H9 (cell line): ENCODE data around the gene GPRASP2. TPM values are rescaled to one million over a fixed set of nuclear protein-coding genes. Genes with fewer than 3 reads are reported as not detected.

Source experiments
- DNase-seq: peaks from one replicate; pipeline ENCODE4 v3.0.0-alpha.2; 2017
- H2AFZ ChIP-seq: one replicate; pipeline ENCODE4 v1.6.1; 2013; ENCODE audit warnings: mild to moderate bottlenecking, low read length, control low read depth, moderate library complexity
- H2AK5ac ChIP-seq: 2 replicates; pipeline ENCODE4 v1.6.1; 2013; ENCODE audit warnings: low read length, control low read depth, mixed read lengths; ENCODE audit not compliant: insufficient read length
- H2BK120ac ChIP-seq: one replicate; pipeline ENCODE4 v1.6.1; 2013; ENCODE audit warnings: low read depth, mild to moderate bottlenecking, low read length, control low read depth, inconsistent platforms; ENCODE audit not compliant: poor library complexity, severe bottlenecking
- H2BK12ac ChIP-seq: 2 replicates; pipeline ENCODE4 v1.6.1; 2013; ENCODE audit warnings: low read length, control low read depth, mixed read lengths, low read depth; ENCODE audit not compliant: insufficient read length
- H2BK15ac ChIP-seq: 2 replicates; pipeline ENCODE4 v1.6.1; 2013; ENCODE audit warnings: low read depth, low read length, control low read depth
- H2BK20ac ChIP-seq: one replicate; pipeline ENCODE4 v1.6.1; 2013; ENCODE audit warnings: low read depth, mild to moderate bottlenecking, low read length, control low read depth, inconsistent platforms; ENCODE audit not compliant: poor library complexity, severe bottlenecking
- H2BK5ac ChIP-seq: 2 replicates; pipeline ENCODE4 v1.6.1; 2013; ENCODE audit warnings: low read length, control low read depth, mixed read lengths; ENCODE audit not compliant: insufficient read length
- H3K14ac ChIP-seq: 2 replicates; pipeline ENCODE4 v1.6.1; 2013; ENCODE audit warnings: low read length, control low read depth; ENCODE audit not compliant: insufficient read depth
- H3K18ac ChIP-seq: 2 replicates; pipeline ENCODE4 v1.6.1; 2013; ENCODE audit warnings: low read depth, mild to moderate bottlenecking, mixed read lengths, low read length, control low read depth; ENCODE audit not compliant: insufficient read length
- H3K23ac ChIP-seq: 2 replicates; pipeline ENCODE4 v1.6.1; 2013; ENCODE audit warnings: low read length, control low read depth, mixed read lengths, low read depth; ENCODE audit not compliant: insufficient read length
- H3K23me2 ChIP-seq: 2 replicates; pipeline ENCODE4 v1.6.1; 2013; ENCODE audit warnings: low read depth, mild to moderate bottlenecking, mixed read lengths, low read length, control low read depth; ENCODE audit not compliant: insufficient read length, poor library complexity, severe bottlenecking
- H3K27ac ChIP-seq: 2 replicates; pipeline ENCODE4 v1.5.1; 2013; ENCODE audit warnings: low read length, control low read depth, mixed read lengths, low read depth; ENCODE audit not compliant: insufficient read length
- H3K27me3 ChIP-seq: 2 replicates; pipeline ENCODE4 v1.6.1; 2013; ENCODE audit warnings: low read length, control low read depth, inconsistent platforms; ENCODE audit not compliant: insufficient read depth
- H3K4ac ChIP-seq: 2 replicates; pipeline ENCODE4 v1.6.1; 2013; ENCODE audit warnings: low read depth, mild to moderate bottlenecking, control low read depth, inconsistent platforms, low read length, moderate library complexity
- H3K4me1 ChIP-seq: 2 replicates; pipeline ENCODE4 v1.6.1; 2013; ENCODE audit warnings: low read length, control low read depth, inconsistent platforms; ENCODE audit not compliant: insufficient read depth
- H3K4me2 ChIP-seq: 2 replicates; pipeline ENCODE4 v1.6.1; 2013; ENCODE audit warnings: low read length, control low read depth, mixed read lengths; ENCODE audit not compliant: insufficient read length, insufficient read depth
- H3K56ac ChIP-seq: 2 replicates; pipeline ENCODE4 v1.6.1; 2013; ENCODE audit warnings: low read depth, mild to moderate bottlenecking, mixed read lengths, low read length, control low read depth; ENCODE audit not compliant: insufficient read length
- H3K79me1 ChIP-seq: 2 replicates; pipeline ENCODE4 v1.6.1; 2013; ENCODE audit warnings: low read depth, mild to moderate bottlenecking, moderate library complexity, low read length, control low read depth, inconsistent platforms; ENCODE audit not compliant: insufficient read depth, poor library complexity, severe bottlenecking
- H3K79me2 ChIP-seq: 2 replicates; pipeline ENCODE4 v1.6.1; 2013; ENCODE audit warnings: low read length, control low read depth, inconsistent platforms; ENCODE audit not compliant: insufficient read depth
- H3K9ac ChIP-seq: 2 replicates; pipeline ENCODE4 v1.6.1; 2013; ENCODE audit warnings: low read length, control low read depth, mixed read lengths; ENCODE audit not compliant: insufficient read length; ENCODE audit errors: extremely low read depth
- H3K9me3 ChIP-seq: one replicate; pipeline ENCODE4 v1.6.1; 2013; ENCODE audit warnings: low read depth, low read length, inconsistent platforms; ENCODE audit not compliant: control insufficient read depth
- H3T11ph ChIP-seq: one replicate; pipeline ENCODE4 v1.6.1; 2013; ENCODE audit warnings: mild to moderate bottlenecking, low read length, control low read depth, inconsistent platforms
- H4K20me1 ChIP-seq: one replicate; pipeline ENCODE4 v1.6.1; 2013; ENCODE audit not compliant: control insufficient read depth, insufficient read length, insufficient read depth
- H4K5ac ChIP-seq: 2 replicates; pipeline ENCODE4 v1.6.1; 2013; ENCODE audit warnings: low read depth, mild to moderate bottlenecking, mixed read lengths, low read length, control low read depth; ENCODE audit not compliant: insufficient read length
- H4K8ac ChIP-seq: replicated peaks from 2 replicates; pipeline ENCODE4 v1.6.1; 2013; ENCODE audit warnings: low read length, control low read depth, mixed read lengths, low read depth; ENCODE audit not compliant: insufficient read length
- H4K91ac ChIP-seq: 2 replicates; pipeline ENCODE4 v1.6.1; 2013; ENCODE audit warnings: low read depth, mild to moderate bottlenecking, moderate library complexity, mixed read lengths, low read length, control low read depth; ENCODE audit not compliant: insufficient read length
- H3K27ac Mint-ChIP-seq, 3 experiments: 2 replicates in 2 of 3; 3 replicates in 1 of 3; pipeline ENCODE4 v1.8.0; 2020 to 2021; ENCODE audit warnings: mixed read lengths in 3 of 3, mild to moderate bottlenecking in 1 of 3, moderate library complexity in 1 of 3
- H3K27me3 Mint-ChIP-seq: 2 replicates; pipeline ENCODE4 v1.8.0; 2021; ENCODE audit warnings: low read depth, mild to moderate bottlenecking, moderate library complexity, mixed read lengths
- H3K36me3 Mint-ChIP-seq, 3 experiments: 2 replicates in 2 of 3; 3 replicates in 1 of 3; pipeline ENCODE4 v1.8.0; 2020 to 2021; ENCODE audit warnings: low read depth in 3 of 3, mixed read lengths in 3 of 3; ENCODE audit not compliant: insufficient read depth in 1 of 3
- H3K4me1 Mint-ChIP-seq, 2 experiments: 2 replicates each; pipeline ENCODE4 v1.8.0; 2020; ENCODE audit warnings: mixed read lengths in 2 of 2
- H3K4me3 Mint-ChIP-seq, 2 experiments: 2 replicates in 1 of 2; 3 replicates in 1 of 2; pipeline ENCODE4 v1.8.0; 2020 to 2021; ENCODE audit warnings: mild to moderate bottlenecking in 2 of 2, mixed read lengths in 2 of 2, moderate library complexity in 1 of 2
- H3K9me3 Mint-ChIP-seq, 2 experiments: 2 replicates in 1 of 2; 3 replicates in 1 of 2; pipeline ENCODE4 v1.8.0; 2020; ENCODE audit warnings: mild to moderate bottlenecking in 2 of 2, mixed read lengths in 2 of 2, moderate library complexity in 1 of 2
- CTCF ChIP-seq: fragments of 200-600 bp; sonication (generic); conservative IDR thresholded peaks from 3 replicates; pipeline ENCODE4 v1.8.0; 2021; ENCODE audit warnings: antibody characterized with exemption, mild to moderate bottlenecking
- WGBS: extraction: QIAGEN DNeasy Blood & Tissue Kit; methylation state at CpG from one replicate; pipeline ENCODE4 v1.1.7; 2013; ENCODE audit warnings: missing lambda C conversion rate, low lambda C conversion rate, mixed read lengths; ENCODE audit not compliant: insufficient read length; ENCODE audit errors: extremely low coverage; 5-methylcytosine and 5-hydroxymethylcytosine counted together
- total RNA-seq: library from RNA; stranded (reverse); gene quantifications from 2 replicates; pipeline ENCODE4 v1.2.1, GENCODE V29; 2021

GPRASP2 gene
- total RNA-seq, 1 experiment from 2014 or later = 14.2 TPM

- Mint-ChIP-seq H3K27ac (no peak overlapping the region), H3K36me3 (peaks cover 6 to 10% (median 6%) of the 10 kb centered on the region in 3 experiments), H3K27me3 (peaks cover 20% of the 10 kb centered on the region), H3K9me3 (peaks cover 61 to 66% of the 10 kb centered on the region in 2 experiments), H3K4me3 (no peak overlapping the region), H3K4me1 (peaks cover 2% of the 10 kb centered on the region in 2 experiments; a peak in 1 of 4 replicates)
- WGBS = no CpG with 5 or more reads among the region's 2 CpGs
- no peak for TF ChIP-seq CTCF
- Histone ChIP-seq H3K56ac (no peak overlapping the region), H3K27me3 (no peaks in the 10 kb centered on the region; the same call in 1 of the 2 replicates), H2AK5ac (no peak overlapping the region), H3K9me3 (peaks cover 14% of the 10 kb centered on the region), H3K79me1 (no peaks in the 10 kb centered on the region), H3T11ph (no peak overlapping the region), H3K23me2 (peaks cover 4% of the 10 kb centered on the region), H2BK120ac (no peak overlapping the region), H3K14ac (no peak overlapping the region), H3K79me2 (no peaks in the 10 kb centered on the region), H2BK12ac (no peak overlapping the region), H3K4me1 (no peaks in the 10 kb centered on the region), H2AFZ (no peak overlapping the region), H3K18ac (no peak overlapping the region), H3K23ac (no peak overlapping the region), H2BK15ac (no peak overlapping the region), H2BK20ac (no peak overlapping the region), H4K5ac (no peak overlapping the region), H4K20me1 (no peaks in the 10 kb centered on the region), H3K27ac (no peak overlapping the region), H4K8ac (no peak overlapping the region), H3K4ac (no peak overlapping the region), H3K4me2 (no peak overlapping the region), H4K91ac (no peak overlapping the region), H3K9ac (no peak overlapping the region), H2BK5ac (no peak overlapping the region)
- DNase-seq = no peak
Observed at GRCh38 chrX:102708900-102709299, 3.3 kb upstream of the GPRASP2 start.
